Dermis microvascular lymphatic vessel endothelial cell (primary cell): Measurements from ENCODE around the gene MIB2. TPM values are rescaled to one million over a fixed set of nuclear protein-coding genes. Genes with fewer than 3 reads are reported as not detected.
A peak's percentile ranks its signal among the peaks of the same experiment; 100 is the strongest.

Source experiments
- DNase-seq, 2 donors: peaks; one replicate each; pipeline versions ENCODE4 v3.0.0 to v3.0.0-alpha.2; 2010; ENCODE audit warnings: low read depth in 2 of 2
- total RNA-seq: library from RNA; depleted of rRNA; stranded (reverse); fragments of >200 nt; gene quantifications from 2 replicates; pipeline ENCODE4 v1.2.1, GENCODE V29; 2014

Gene MIB2
- total RNA-seq, 1 donor from 2014 or later, result 21.4 TPM

- peak in 1 of 2 donors; percentile 53 for DNase-seq
Observed at GRCh38 chr1:1677718-1678580, 62.6 kb downstream of the MIB2 start.

- peak in 1 of 2 donors; percentile 21 for DNase-seq
Observed at GRCh38 chr1:1678581-1679380, 63.5 kb downstream of the MIB2 start.

Other genes with a start within 250 kb of the MIB2 start
- 75.2 and 83.3 TPM in 2 replicates for gene AURKAIP1, start 240.3 kb upstream of the MIB2 start, total RNA-seq
- 44.2 and 73.3 TPM in 2 replicates for gene CCNL2, start 216.2 kb upstream of the MIB2 start, total RNA-seq
- 88.1 and 95.9 TPM in 2 replicates for gene MRPL20, start 208.2 kb upstream of the MIB2 start, total RNA-seq
- 0.25 and 0.26 TPM in 2 replicates for gene ANKRD65, start 194.2 kb upstream of the MIB2 start, total RNA-seq
- 6.9 and 7.7 TPM in 2 replicates for gene VWA1, start 179.8 kb upstream of the MIB2 start, total RNA-seq
- 0.39 and 0.89 TPM in 2 replicates for gene ATAD3C, start 165.8 kb upstream of the MIB2 start, total RNA-seq
- gene ATAD3B, start 143.7 kb upstream of the MIB2 start, total RNA-seq, result 13.3 and 16.6 TPM in 2 replicates
- 25.0 and 27.4 TPM in 2 replicates for gene ATAD3A, start 103.3 kb upstream of the MIB2 start, total RNA-seq
- gene TMEM240, start 74.9 kb upstream of the MIB2 start, total RNA-seq, result 1.0 and 1.4 TPM in 2 replicates
- 48.9 and 65.9 TPM in 2 replicates for gene SSU72, start 40.6 kb upstream of the MIB2 start, total RNA-seq
- gene FNDC10, start 15.4 kb upstream of the MIB2 start, total RNA-seq, result 0.39 and 1.3 TPM in 2 replicates
- gene MMP23B, start 16.7 kb downstream of the MIB2 start, total RNA-seq, result 0.25 TPM in 1 of 2 replicates, not detected in the other
- 5.6 and 7.5 TPM in 2 replicates for gene CDK11B, start 43.5 kb downstream of the MIB2 start, total RNA-seq
- 15.7 and 32.0 TPM in 2 replicates for gene SLC35E2B, start 77.3 kb downstream of the MIB2 start, total RNA-seq
- gene CDK11A, start 108.9 kb downstream of the MIB2 start, total RNA-seq, result 2.8 and 11.4 TPM in 2 replicates
- 33.1 and 37.8 TPM in 2 replicates for gene NADK, start 163.0 kb downstream of the MIB2 start, total RNA-seq